Hepatocyte (in vitro differentiated cells): ENCODE results near the gene APOBEC3C.

Experiments
- CTCF ChIP-seq: fragments of 200-600 bp; sonication (generic); IDR thresholded peaks from 2 replicates; pipeline ENCODE4 v1.5.1; 2016; ENCODE audit warnings: antibody characterized with exemption, mild to moderate bottlenecking; ENCODE audit not compliant: poor library complexity
- EZH2 ChIP-seq: fragments of 200-600 bp; sonication (generic); IDR thresholded peaks from 2 replicates; pipeline ENCODE4 v1.6.1; 2016; ENCODE audit warnings: antibody characterized with exemption, mild to moderate bottlenecking, borderline replicate concordance
- EZH2phosphoT487 ChIP-seq: fragments of 200-600 bp; sonication (generic); IDR thresholded peaks from one replicate; pipeline ENCODE4 v1.6.1; 2018; ENCODE audit warnings: antibody characterized with exemption, mild to moderate bottlenecking, low read depth, moderate library complexity; ENCODE audit not compliant: unreplicated experiment, severe bottlenecking

- TF ChIP-seq CTCF (no peak), EZH2 (no peak), EZH2phosphoT487 (no peak)
These were observed 46.3 kb upstream of the APOBEC3C start for GRCh38 chr22:38967451-38968450.
